Measurements from ENCODE around the gene TTLL8.

TTLL8 gene

DNA sequence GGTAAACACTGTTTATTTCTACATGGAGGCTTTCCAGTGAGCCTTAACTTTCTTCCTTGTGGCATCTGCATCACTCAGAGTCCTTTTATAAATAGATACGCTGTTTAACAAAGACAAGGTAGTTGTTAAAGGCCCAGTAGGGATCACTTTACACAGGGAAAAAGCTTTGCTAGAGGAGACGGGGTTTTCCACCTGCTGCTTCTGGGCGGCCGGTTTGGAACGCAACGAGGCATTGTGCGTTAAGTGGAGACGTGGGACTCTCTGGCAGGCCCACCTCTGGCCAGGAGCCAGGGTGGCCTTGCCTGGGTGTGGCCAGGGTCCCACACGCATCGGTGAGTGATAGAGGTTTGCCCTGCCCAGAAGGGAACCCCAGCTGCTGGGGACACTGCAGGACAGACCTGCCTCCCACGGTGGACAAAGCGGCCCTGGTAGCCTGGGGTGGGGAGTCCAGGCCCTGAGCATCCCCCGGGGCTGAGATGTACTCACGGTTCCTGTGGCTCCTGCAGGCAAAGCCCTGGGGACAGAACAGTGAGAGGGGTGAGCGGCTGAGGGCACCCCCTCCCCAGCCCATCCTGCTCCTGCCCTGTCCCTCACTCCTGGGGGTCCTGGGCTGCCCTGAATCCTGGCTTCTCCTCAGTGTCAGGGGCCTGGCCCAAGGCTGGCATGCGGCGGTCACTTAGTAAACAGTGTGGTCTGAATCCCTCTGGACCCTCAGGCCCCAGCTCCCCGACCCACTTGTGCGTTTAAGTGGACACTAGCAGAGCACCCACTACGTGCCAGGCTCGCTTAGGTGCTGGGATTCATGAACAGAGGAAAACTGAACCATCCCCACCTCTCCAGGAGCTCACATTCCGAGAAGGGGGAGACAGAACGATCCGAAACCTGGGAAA, 49.7 kb downstream of the TTLL8 start:
- no peak for DNase-seq

DNA sequence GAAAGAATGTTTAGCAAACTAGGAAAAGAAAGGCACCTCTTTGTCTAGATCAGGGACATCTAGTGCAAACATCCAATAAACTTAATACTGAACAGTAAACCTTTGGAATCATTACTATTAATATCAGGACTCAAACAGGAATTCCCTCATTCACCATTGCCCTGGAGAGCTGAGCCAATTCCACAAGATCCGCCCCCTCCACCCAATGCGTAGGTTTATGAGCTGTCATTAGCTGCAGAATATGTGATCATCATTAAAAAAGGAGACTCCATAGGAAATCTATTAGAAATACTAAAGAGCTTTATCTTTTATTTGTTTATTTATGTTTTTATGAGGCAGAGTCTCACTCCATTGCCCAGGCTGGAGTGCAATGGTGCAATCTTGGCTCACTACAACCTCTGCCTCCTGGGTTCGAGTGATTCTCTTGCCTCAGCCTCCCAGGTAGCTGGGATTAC, 51.0 kb downstream of the TTLL8 start:
- DNase-seq, result peak in 1 of 56 donors; percentile 3

- DNase-seq, result no peak
These were observed 53.2 kb downstream of the TTLL8 start for GRCh38 chr22:50004918-50005317.

GRCh38 chr22:50002791-50003190, 55.3 kb downstream of the TTLL8 start:
- DNase-seq, result no peak

- DNase-seq, result no peak
These were observed 56.5 kb downstream of the TTLL8 start for GRCh38 chr22:50001388-50002231.

GRCh38 chr22:50000587-50001387, 57.3 kb downstream of the TTLL8 start:
- no peak for DNase-seq

DNA sequence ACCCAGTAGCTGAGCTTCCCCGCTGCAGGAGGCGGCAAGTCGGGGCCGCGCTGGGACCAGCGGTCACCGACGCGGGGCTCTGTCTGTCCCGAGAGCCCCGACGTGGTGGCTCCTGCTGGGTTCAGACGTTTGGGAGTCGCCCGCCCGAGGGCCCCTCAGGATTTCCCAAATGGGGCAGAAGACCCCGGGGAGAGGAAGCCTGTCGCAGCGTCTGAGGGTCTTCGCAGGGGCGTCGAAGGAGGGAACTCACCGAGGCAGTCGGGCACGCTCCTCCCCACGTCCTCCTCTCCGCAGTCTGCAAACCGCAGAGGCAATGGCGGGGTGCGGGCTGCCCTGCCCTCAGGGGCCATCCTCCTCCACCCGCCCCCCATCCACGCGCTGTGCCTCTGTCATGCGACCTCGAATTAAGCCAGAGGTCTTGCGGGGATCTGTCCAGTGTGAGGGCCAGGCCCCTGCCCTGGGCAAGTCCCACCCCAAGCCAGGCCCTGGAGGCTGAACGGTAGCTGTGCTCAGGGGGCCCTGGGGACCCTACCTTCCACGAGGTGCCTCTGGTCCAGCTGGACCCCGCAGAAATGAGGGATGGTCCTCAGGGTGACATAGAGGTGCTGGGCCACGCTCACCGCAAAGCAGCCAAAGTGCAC, 58.0 kb downstream of the TTLL8 start:
- DNase-seq, result no peak

DNA sequence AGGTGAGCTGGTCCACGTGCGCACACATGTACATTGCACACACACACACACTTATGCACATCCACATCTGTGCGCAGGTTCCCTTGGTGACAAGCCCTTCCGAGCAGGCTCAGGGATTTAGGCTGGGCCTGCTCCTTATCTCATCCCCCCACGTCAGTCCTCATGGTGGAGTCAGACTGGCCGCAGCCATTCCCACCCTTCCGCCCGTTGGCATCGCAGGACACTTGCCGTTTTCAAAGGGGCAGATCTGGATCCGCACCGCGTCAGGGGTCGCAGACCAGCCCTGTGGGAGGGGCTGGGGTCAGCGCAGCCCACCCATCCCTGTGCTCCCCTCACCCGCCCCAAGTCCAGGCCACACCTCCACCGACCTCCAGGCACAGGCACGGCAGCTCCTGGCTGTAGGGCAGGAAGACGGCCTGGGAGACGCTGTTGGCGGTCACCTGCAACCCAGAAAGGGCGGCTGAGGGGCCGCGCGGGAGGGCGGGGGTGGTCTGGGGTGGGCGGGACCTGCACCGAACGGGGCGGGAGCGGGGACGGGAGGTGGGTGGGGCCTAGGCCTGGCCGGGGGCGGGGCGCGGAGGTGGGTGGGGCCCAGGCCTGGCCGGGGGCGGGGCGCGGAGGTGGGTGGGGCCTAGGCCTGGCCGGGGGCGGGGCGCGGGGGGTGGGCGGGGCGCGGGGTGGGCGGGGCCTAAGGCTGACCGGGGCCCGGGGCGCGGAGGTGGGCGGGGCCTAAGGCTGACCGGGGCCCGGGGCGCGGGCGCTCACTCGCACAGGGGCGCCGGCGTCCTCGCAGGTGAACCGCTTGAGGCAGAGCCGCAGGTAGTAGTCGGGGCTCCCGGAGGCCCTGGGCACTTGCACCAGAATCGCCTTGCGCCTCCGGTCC, 58.8 kb downstream of the TTLL8 start:
- DNase-seq, result no peak

- DNase-seq, result no peak
These were observed 59.4 kb downstream of the TTLL8 start for GRCh38 chr22:49998718-49999062.

DNA sequence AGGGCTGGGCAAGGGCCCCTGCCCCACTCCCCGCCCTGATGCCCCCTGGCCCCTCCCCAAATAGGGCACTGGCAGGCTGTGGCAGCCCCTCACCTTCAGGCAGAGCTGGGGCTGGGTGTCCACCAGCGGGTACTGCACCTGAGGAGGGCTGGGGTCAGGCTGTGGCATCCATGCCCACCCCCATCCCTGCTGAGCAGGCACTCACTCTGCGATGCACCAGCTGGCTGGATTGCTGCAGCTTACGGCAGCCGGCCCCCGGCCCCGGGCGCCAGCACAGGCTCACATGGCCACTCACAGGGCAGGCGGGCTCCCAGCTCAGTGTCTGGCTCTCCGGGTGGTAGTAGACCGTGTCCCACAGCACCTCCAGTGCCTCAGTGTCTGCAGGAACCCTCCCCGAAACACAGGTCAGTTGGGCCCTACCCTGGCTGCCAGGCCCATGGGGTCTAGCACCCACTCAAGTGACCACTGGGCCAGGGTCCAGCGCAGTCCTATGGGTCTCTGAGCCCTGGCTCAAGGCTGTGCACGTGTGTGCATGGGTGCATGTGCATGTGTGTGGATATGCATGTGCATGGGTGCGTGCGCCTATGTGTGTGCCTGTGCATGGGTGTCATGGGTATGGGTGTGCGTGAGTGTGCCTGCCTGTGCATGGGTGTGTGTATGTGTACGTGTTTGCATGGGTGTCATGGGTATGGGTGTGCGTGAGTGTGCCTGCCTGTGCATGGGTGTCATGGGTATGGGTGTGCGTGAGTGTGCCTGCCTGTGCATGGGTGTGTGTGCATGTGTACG, 60.0 kb downstream of the TTLL8 start:
- no peak for DNase-seq

GRCh38 chr22:49997251-49997599, 60.9 kb downstream of the TTLL8 start:
- no peak for DNase-seq

GRCh38 chr22:49996518-49997250, 61.4 kb downstream of the TTLL8 start:
- DNase-seq, result no peak

GRCh38 chr22:49996119-49996517, 62.0 kb downstream of the TTLL8 start:
- no peak for DNase-seq

- DNase-seq, result no peak
These were observed 62.6 kb downstream of the TTLL8 start for GRCh38 chr22:49995361-49996118.

DNA sequence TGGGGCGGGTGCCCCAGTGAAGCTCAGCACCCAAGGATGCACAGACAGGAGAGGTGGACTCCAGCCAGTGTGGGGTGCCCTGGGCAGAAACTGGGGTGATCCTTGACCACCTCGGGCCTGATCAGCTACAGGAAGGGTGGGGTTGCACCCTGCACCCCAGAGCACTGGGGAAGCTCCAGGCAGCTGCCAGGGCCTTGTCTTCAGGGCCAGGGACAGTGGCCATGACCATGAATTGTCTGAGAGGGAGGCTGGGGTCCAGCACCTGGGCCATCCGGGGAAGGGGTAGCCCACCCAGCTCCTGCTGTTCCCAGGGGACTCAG, 63.1 kb downstream of the TTLL8 start:
- no peak for DNase-seq

DNA sequence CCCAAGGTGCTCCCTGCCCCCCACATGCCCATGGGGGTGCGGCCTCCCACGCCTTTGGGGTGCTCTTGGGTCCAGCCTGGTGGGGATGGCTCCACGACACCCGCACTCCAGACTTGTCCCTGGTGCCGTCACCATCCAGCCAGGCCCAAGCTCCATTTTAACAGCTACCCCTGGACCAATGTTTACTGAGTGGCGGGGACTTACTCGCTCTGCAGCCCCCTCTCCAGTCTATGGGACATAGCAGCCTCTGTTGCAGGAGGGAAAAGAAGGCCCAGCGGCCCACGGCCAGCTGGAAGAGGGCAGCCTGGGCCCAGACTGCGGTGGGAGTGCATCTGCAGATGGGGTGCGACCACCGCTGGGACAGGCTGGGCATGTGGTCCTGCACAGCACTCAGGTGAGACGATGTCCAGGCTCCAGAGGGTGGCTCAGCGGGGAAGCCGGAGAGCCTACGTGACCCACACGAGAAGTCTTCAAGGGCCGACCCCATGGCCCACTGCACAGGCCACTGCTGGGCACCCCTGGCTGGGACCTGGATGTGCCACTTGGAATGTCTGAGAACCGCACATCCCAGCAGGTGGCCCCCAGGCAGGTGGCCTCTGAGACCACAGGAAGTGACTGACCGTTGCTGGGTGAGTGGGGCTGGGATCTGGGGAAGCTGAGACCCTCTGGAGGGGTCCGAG, 63.6 kb downstream of the TTLL8 start:
- DNase-seq, result no peak

DNA sequence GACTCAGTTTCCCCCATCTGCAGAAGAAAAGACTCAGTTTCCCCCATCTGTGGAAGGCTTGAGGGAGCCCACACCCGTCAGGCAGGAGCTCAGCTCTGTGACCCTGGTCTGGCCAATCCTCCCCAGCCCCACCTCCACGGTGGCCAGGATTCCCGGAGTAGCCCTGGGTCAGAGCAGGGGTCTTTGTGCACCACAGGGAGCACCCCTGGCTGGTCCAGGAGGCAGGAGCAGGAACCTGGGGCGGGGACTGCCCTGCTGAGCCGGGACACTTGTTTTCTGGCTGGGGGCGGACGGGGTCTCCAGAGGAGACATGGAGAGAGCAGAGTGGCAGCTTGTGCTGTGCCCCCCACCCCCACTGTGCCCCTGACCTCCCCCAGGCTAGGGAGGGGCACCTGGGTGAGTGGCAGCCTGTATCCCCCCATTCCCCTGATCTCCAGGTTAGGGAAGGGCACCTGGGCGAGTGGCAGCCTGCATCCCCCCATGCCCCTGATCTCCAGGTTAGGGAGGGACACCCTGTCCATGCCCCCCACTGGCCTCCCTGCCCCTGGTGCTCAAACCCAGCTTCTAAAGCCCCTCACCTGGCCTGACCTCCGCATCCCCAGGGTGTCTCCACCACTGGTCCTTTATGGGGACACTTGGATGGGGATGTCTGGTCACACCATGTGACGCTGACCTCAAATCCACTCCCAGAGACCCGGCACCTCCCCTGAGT, 64.3 kb downstream of the TTLL8 start:
- no peak for DNase-seq

Measured in amygdala (tissue), 56 donors.